Measurements from ENCODE around the gene ATP2C1.

- TF ChIP-seq, protein P1, sequence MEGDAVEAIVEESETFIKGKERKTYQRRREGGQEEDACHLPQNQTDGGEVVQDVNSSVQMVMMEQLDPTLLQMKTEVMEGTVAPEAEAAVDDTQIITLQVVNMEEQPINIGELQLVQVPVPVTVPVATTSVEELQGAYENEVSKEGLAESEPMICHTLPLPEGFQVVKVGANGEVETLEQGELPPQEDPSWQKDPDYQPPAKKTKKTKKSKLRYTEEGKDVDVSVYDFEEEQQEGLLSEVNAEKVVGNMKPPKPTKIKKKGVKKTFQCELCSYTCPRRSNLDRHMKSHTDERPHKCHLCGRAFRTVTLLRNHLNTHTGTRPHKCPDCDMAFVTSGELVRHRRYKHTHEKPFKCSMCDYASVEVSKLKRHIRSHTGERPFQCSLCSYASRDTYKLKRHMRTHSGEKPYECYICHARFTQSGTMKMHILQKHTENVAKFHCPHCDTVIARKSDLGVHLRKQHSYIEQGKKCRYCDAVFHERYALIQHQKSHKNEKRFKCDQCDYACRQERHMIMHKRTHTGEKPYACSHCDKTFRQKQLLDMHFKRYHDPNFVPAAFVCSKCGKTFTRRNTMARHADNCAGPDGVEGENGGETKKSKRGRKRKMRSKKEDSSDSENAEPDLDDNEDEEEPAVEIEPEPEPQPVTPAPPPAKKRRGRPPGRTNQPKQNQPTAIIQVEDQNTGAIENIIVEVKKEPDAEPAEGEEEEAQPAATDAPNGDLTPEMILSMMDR (IDR thresholded peaks at IDR 0.05), result no peak
- TF ChIP-seq EZH2 (IDR thresholded peaks at IDR 0.05; ENCODE audit: borderline replicate concordance, insufficient read depth, low read depth, low read length, poor library complexity, severe bottlenecking), result no peak
Observed at GRCh38 chr3:130963444-130963843, 69.6 kb downstream of the ATP2C1 start.

All from B cell (primary cell).